WTC11 (cell line): Measurements from ENCODE around the gene ADCY5.

Experiments used
- ESRRA ChIP-seq: sonication (generic); formaldehyde crosslinking; IDR thresholded peaks from 2 replicates; pipeline ENCODE4 v1.8.1; 2022; ENCODE audit warnings: mild to moderate bottlenecking, missing genetic modification reagents, borderline replicate concordance
- IRF2 ChIP-seq: sonication (generic); formaldehyde crosslinking; IDR thresholded peaks from 2 replicates; pipeline ENCODE4 v1.8.0; 2022; ENCODE audit warnings: low read depth, missing genetic modification reagents, borderline replicate concordance
- MYBL2 ChIP-seq: sonication (generic); formaldehyde crosslinking; IDR thresholded peaks from 2 replicates; pipeline ENCODE4 v1.8.1; 2023; ENCODE audit warnings: mild to moderate bottlenecking, moderate library complexity, missing genetic modification reagents
- NFATC4 ChIP-seq: fragments of 250-450 bp; sonication (Bioruptor Pico); IDR thresholded peaks from 2 replicates; pipeline ENCODE4 v1.9.0; 2021; ENCODE audit warnings: mild to moderate bottlenecking
- NFYB ChIP-seq: sonication (generic); formaldehyde crosslinking; conservative IDR thresholded peaks from 2 replicates; pipeline ENCODE4 v1.8.0; 2022; ENCODE audit warnings: low read depth, missing genetic modification reagents
- TP53 ChIP-seq: sonication (generic); formaldehyde crosslinking; IDR thresholded peaks from 2 replicates; pipeline ENCODE4 v1.8.1; 2023; ENCODE audit warnings: mild to moderate bottlenecking, missing genetic modification reagents
- ZNF121 ChIP-seq: sonication (generic); formaldehyde crosslinking; IDR thresholded peaks from 2 replicates; pipeline ENCODE4 v1.8.0; 2023; ENCODE audit warnings: missing genetic modification reagents
- ZNF232 ChIP-seq: sonication (generic); formaldehyde crosslinking; IDR thresholded peaks from 2 replicates; pipeline ENCODE4 v1.8.0; 2022; ENCODE audit warnings: mild to moderate bottlenecking, missing genetic modification reagents
- ZNF263 ChIP-seq: sonication (generic); formaldehyde crosslinking; IDR thresholded peaks from 2 replicates; pipeline ENCODE4 v1.8.1; 2022; ENCODE audit warnings: low read depth, mild to moderate bottlenecking, moderate library complexity, missing genetic modification reagents
- TF ChIP-seq, protein P1 (sequence below): fragments of 200-600 bp; IDR thresholded peaks from 2 replicates; pipeline ENCODE4 v1.8.0; 2022; ENCODE audit warnings: antibody characterized with exemption
- TF ChIP-seq, protein P2 (sequence below): sonication (generic); formaldehyde crosslinking; IDR thresholded peaks from 2 replicates; pipeline ENCODE4 v1.8.1; 2023; ENCODE audit warnings: mild to moderate bottlenecking, missing genetic modification reagents
- TF ChIP-seq, protein P3 (sequence below): fragments of 250-450 bp; sonication (Bioruptor Pico); IDR thresholded peaks from 2 replicates; pipeline ENCODE4 v1.9.0; 2021; ENCODE audit warnings: moderate library complexity, mild to moderate bottlenecking, inconsistent platforms, borderline replicate concordance
- TF ChIP-seq, protein P4 (sequence below): fragments of 250-450 bp; sonication (Bioruptor Pico); IDR thresholded peaks from 2 replicates; pipeline ENCODE4 v1.9.0; 2021; ENCODE audit warnings: mild to moderate bottlenecking
- TF ChIP-seq, protein P5 (sequence below): sonication (generic); formaldehyde crosslinking; IDR thresholded peaks from 2 replicates; pipeline ENCODE4 v1.8.1; 2022; ENCODE audit warnings: low read depth, missing genetic modification reagents, borderline replicate concordance

DNA sequence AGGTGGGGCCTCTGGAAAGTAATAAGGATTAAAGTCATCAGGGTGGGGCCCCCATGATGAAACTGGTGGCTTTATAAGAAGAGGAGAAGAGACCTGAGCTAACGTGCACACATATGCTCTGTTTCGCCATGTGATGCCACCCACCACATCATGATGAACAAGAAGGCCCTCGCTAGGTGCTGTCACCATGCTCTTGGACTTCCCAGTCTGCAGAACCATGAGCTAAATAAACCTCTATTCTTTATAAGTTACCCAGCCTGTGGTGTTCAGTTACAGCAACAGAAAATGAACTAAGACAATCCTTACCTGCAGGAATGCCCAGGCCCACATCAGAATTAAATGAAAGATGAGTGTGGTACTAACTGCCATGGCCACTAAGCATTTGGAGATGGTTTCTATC is 79.8 kb downstream of the ADCY5 start:
- TF ChIP-seq, protein P1, sequence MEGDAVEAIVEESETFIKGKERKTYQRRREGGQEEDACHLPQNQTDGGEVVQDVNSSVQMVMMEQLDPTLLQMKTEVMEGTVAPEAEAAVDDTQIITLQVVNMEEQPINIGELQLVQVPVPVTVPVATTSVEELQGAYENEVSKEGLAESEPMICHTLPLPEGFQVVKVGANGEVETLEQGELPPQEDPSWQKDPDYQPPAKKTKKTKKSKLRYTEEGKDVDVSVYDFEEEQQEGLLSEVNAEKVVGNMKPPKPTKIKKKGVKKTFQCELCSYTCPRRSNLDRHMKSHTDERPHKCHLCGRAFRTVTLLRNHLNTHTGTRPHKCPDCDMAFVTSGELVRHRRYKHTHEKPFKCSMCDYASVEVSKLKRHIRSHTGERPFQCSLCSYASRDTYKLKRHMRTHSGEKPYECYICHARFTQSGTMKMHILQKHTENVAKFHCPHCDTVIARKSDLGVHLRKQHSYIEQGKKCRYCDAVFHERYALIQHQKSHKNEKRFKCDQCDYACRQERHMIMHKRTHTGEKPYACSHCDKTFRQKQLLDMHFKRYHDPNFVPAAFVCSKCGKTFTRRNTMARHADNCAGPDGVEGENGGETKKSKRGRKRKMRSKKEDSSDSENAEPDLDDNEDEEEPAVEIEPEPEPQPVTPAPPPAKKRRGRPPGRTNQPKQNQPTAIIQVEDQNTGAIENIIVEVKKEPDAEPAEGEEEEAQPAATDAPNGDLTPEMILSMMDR = no peak
- TF ChIP-seq, protein P2, sequence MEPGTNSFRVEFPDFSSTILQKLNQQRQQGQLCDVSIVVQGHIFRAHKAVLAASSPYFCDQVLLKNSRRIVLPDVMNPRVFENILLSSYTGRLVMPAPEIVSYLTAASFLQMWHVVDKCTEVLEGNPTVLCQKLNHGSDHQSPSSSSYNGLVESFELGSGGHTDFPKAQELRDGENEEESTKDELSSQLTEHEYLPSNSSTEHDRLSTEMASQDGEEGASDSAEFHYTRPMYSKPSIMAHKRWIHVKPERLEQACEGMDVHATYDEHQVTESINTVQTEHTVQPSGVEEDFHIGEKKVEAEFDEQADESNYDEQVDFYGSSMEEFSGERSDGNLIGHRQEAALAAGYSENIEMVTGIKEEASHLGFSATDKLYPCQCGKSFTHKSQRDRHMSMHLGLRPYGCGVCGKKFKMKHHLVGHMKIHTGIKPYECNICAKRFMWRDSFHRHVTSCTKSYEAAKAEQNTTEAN (CRISPR knock-in tag) = no peak
- TF ChIP-seq, protein P3, sequence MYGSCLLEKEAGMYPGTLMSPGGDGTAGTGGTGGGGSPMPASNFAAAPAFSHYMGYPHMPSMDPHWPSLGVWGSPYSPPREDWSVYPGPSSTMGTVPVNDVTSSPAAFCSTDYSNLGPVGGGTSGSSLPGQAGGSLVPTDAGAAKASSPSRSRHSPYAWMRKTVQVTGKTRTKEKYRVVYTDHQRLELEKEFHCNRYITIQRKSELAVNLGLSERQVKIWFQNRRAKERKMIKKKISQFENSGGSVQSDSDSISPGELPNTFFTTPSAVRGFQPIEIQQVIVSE (CRISPR knock-in tag) = no peak
- TF ChIP-seq TP53 = no peak
- no peak for TF ChIP-seq NFATC4 (CRISPR knock-in tag)
- no peak for TF ChIP-seq ZNF263 (CRISPR knock-in tag)
- no peak for TF ChIP-seq NFYB (CRISPR knock-in tag)
- TF ChIP-seq, protein P4, sequence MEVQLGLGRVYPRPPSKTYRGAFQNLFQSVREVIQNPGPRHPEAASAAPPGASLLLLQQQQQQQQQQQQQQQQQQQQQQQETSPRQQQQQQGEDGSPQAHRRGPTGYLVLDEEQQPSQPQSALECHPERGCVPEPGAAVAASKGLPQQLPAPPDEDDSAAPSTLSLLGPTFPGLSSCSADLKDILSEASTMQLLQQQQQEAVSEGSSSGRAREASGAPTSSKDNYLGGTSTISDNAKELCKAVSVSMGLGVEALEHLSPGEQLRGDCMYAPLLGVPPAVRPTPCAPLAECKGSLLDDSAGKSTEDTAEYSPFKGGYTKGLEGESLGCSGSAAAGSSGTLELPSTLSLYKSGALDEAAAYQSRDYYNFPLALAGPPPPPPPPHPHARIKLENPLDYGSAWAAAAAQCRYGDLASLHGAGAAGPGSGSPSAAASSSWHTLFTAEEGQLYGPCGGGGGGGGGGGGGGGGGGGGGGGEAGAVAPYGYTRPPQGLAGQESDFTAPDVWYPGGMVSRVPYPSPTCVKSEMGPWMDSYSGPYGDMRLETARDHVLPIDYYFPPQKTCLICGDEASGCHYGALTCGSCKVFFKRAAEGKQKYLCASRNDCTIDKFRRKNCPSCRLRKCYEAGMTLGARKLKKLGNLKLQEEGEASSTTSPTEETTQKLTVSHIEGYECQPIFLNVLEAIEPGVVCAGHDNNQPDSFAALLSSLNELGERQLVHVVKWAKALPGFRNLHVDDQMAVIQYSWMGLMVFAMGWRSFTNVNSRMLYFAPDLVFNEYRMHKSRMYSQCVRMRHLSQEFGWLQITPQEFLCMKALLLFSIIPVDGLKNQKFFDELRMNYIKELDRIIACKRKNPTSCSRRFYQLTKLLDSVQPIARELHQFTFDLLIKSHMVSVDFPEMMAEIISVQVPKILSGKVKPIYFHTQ (CRISPR knock-in tag) = no peak
- TF ChIP-seq, protein P5, sequence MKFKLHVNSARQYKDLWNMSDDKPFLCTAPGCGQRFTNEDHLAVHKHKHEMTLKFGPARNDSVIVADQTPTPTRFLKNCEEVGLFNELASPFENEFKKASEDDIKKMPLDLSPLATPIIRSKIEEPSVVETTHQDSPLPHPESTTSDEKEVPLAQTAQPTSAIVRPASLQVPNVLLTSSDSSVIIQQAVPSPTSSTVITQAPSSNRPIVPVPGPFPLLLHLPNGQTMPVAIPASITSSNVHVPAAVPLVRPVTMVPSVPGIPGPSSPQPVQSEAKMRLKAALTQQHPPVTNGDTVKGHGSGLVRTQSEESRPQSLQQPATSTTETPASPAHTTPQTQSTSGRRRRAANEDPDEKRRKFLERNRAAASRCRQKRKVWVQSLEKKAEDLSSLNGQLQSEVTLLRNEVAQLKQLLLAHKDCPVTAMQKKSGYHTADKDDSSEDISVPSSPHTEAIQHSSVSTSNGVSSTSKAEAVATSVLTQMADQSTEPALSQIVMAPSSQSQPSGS = no peak
- no peak for TF ChIP-seq ZNF232 (CRISPR knock-in tag)
- TF ChIP-seq MYBL2 (CRISPR knock-in tag) = no peak
- no peak for TF ChIP-seq ZNF121 (CRISPR knock-in tag)
- TF ChIP-seq ESRRA (CRISPR knock-in tag) = no peak
- TF ChIP-seq IRF2 = no peak
